Activated CD8-positive, alpha-beta memory T cell treated with anti-CD3 and anti-CD28 coated beads for 48 hours (primary cell): ENCODE results near the gene CACNA2D3.

ENCODE experiments used
- DNase-seq, 3 experiments: peaks; one replicate each; pipeline ENCODE4 v3.0.0-alpha.2; 2020; ENCODE audit warnings: low read depth in 2 of 3, low spot score in 2 of 3

CACNA2D3 gene

GRCh38 chr3:54213907-54214306 lies 91.6 kb downstream of the CACNA2D3 start:
- DNase-seq = no peak

- DNase-seq = no peak
Observed at GRCh38 chr3:54214845-54215244, 92.5 kb downstream of the CACNA2D3 start.

- DNase-seq = no peak
Observed at GRCh38 chr3:54215521-54215920, 93.2 kb downstream of the CACNA2D3 start.

GRCh38 chr3:54217828-54218227 lies 95.5 kb downstream of the CACNA2D3 start:
- no peak for DNase-seq

GRCh38 chr3:54222316-54222715 lies 100.0 kb downstream of the CACNA2D3 start:
- no peak for DNase-seq

GRCh38 chr3:54223063-54223462 lies 100.7 kb downstream of the CACNA2D3 start:
- DNase-seq = no peak

- no peak for DNase-seq
Observed at GRCh38 chr3:54225841-54226528, 103.6 kb downstream of the CACNA2D3 start.

GRCh38 chr3:54228806-54229205 lies 106.5 kb downstream of the CACNA2D3 start:
- no peak for DNase-seq

GRCh38 chr3:54232618-54233017 lies 110.3 kb downstream of the CACNA2D3 start:
- no peak for DNase-seq

GRCh38 chr3:54235998-54236397 lies 113.6 kb downstream of the CACNA2D3 start:
- no peak for DNase-seq

- no peak for DNase-seq
Observed at GRCh38 chr3:54237109-54237508, 114.8 kb downstream of the CACNA2D3 start.

GRCh38 chr3:54237788-54238502 lies 115.6 kb downstream of the CACNA2D3 start:
- no peak for DNase-seq

- DNase-seq = no peak
Observed at GRCh38 chr3:54240309-54240708, 118.0 kb downstream of the CACNA2D3 start.

- no peak for DNase-seq
Observed at GRCh38 chr3:54243056-54243931, 120.9 kb downstream of the CACNA2D3 start.

- no peak for DNase-seq
Observed at GRCh38 chr3:54243960-54244682, 121.8 kb downstream of the CACNA2D3 start.

GRCh38 chr3:54251705-54252104 lies 129.4 kb downstream of the CACNA2D3 start:
- DNase-seq = no peak

GRCh38 chr3:54257125-54257720 lies 134.9 kb downstream of the CACNA2D3 start:
- no peak for DNase-seq

GRCh38 chr3:54259636-54260035 lies 137.3 kb downstream of the CACNA2D3 start:
- no peak for DNase-seq

- no peak for DNase-seq
Observed at GRCh38 chr3:54261141-54261540, 138.8 kb downstream of the CACNA2D3 start.

- no peak for DNase-seq
Observed at GRCh38 chr3:54262541-54262940, 140.2 kb downstream of the CACNA2D3 start.

- no peak for DNase-seq
Observed at GRCh38 chr3:54262946-54263345, 140.6 kb downstream of the CACNA2D3 start.
